Measurements from ENCODE around the gene ST6GAL1. TPM values are rescaled to one million over a fixed set of nuclear protein-coding genes. Genes with fewer than 3 reads are reported as not detected.

Gene ST6GAL1
- total RNA-seq, 1 donor from 2014 or later: 5.5 TPM

GRCh38 chr3:187082758-187083375 lies 152.5 kb downstream of the ST6GAL1 start:
- TF ChIP-seq CTCF (IDR thresholded peaks at IDR 0.05; ENCODE audit: insufficient read depth, low read length, severe bottlenecking): no peak
- DNase-seq (ENCODE audit: low read depth): no peak
- FAIRE-seq: no peak
- Histone ChIP-seq H3K27me3 (ENCODE audit: control insufficient read depth, insufficient read depth, low read length) (no peaks in the 10 kb centered on the region), H3K4me3 (ENCODE audit: low read depth, low read length) (no peak overlapping the region), H3K36me3 (ENCODE audit: control insufficient read depth, insufficient read depth, low read length) (no peaks in the 10 kb centered on the region)

DNA sequence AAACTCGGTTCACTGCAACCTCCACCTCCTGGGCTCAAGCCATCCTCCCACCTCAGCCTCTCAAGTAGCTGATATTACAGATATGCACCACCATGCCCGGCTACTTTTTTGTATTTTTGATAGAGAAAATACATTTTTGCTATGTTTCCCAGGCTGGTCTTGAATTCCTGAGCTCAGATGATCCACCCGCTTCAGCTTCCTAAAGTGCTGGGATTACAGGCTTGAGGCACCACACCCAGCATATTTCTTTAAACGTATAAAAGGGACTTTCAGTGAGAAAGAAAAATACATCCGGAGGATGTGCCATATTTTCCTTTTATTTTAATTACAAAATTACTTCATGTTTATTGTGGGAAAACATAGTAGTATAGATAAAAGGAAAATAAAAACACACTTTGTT lies 153.8 kb downstream of the ST6GAL1 start:
- DNase-seq (ENCODE audit: low read depth) (no peak), FAIRE-seq (no peak)
- H3K36me3 ChIP-seq (ENCODE audit: control insufficient read depth, insufficient read depth, low read length): no peaks in the 10 kb centered on the region
- no peaks in the 10 kb centered on the region for H3K27me3 ChIP-seq (ENCODE audit: control insufficient read depth, insufficient read depth, low read length)
- no peak for TF ChIP-seq CTCF (IDR thresholded peaks at IDR 0.05; ENCODE audit: insufficient read depth, low read length, severe bottlenecking)
- no peak overlapping the region for H3K4me3 ChIP-seq (ENCODE audit: low read depth, low read length)

- no peak overlapping the region for H3K4me3 ChIP-seq (ENCODE audit: low read depth, low read length)
- no peak for FAIRE-seq
- TF ChIP-seq CTCF (IDR thresholded peaks at IDR 0.05; ENCODE audit: insufficient read depth, low read length, severe bottlenecking): no peak
- H3K27me3 ChIP-seq (ENCODE audit: control insufficient read depth, insufficient read depth, low read length): no peaks in the 10 kb centered on the region
- DNase-seq (ENCODE audit: low read depth): no peak
- no peaks in the 10 kb centered on the region for H3K36me3 ChIP-seq (ENCODE audit: control insufficient read depth, insufficient read depth, low read length)
Measured at GRCh38 chr3:187084580-187084979, 154.3 kb downstream of the ST6GAL1 start.

- Histone ChIP-seq H3K27me3 (ENCODE audit: control insufficient read depth, insufficient read depth, low read length) (no peaks in the 10 kb centered on the region), H3K4me3 (ENCODE audit: low read depth, low read length) (no peak overlapping the region), H3K36me3 (ENCODE audit: control insufficient read depth, insufficient read depth, low read length) (no peaks in the 10 kb centered on the region)
- FAIRE-seq: peak; percentile 50
- TF ChIP-seq CTCF (IDR thresholded peaks at IDR 0.05; ENCODE audit: insufficient read depth, low read length, severe bottlenecking): no peak
- no peak for DNase-seq (ENCODE audit: low read depth)
Measured at GRCh38 chr3:187085021-187085666, 154.8 kb downstream of the ST6GAL1 start.

DNA sequence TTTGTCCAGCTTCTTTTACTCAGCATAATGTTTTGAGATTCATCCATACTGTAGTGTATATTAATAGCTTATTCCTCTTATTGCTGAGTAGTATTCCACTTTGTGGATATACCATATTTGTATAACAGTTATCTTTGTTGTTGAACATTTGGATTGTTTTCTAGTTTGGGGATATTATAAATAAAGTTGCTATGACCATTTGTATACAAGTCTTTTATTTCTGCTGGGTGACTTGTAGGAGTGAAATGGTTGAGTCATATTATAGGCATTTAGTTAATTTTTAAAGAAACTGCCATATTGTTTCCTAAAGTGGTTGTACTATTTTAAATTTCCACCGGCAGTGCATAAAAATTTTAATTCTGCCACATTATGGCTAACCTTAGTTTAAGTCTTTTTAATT lies 155.6 kb downstream of the ST6GAL1 start:
- DNase-seq (ENCODE audit: low read depth) (no peak), FAIRE-seq (no peak)
- Histone ChIP-seq H3K4me3 (ENCODE audit: low read depth, low read length) (no peak overlapping the region), H3K36me3 (ENCODE audit: control insufficient read depth, insufficient read depth, low read length) (no peaks in the 10 kb centered on the region), H3K27me3 (ENCODE audit: control insufficient read depth, insufficient read depth, low read length) (no peaks in the 10 kb centered on the region)
- no peak for TF ChIP-seq CTCF (IDR thresholded peaks at IDR 0.05; ENCODE audit: insufficient read depth, low read length, severe bottlenecking)

- DNase-seq (ENCODE audit: low read depth): no peak
- no peaks in the 10 kb centered on the region for H3K36me3 ChIP-seq (ENCODE audit: control insufficient read depth, insufficient read depth, low read length)
- no peak overlapping the region for H3K4me3 ChIP-seq (ENCODE audit: low read depth, low read length)
- no peak for FAIRE-seq
- H3K27me3 ChIP-seq (ENCODE audit: control insufficient read depth, insufficient read depth, low read length): no peaks in the 10 kb centered on the region
- no peak for TF ChIP-seq CTCF (IDR thresholded peaks at IDR 0.05; ENCODE audit: insufficient read depth, low read length, severe bottlenecking)
Measured at GRCh38 chr3:187086831-187087230, 156.5 kb downstream of the ST6GAL1 start.

All from bronchial epithelial cell (primary cell).